Measurements from ENCODE around the gene SLC7A5.
"Not testable (repeated sequence)": the region's sequence is repeated elsewhere in the genome, so short reads cannot be mapped to it uniquely, and the experiment has no call there.

Gene SLC7A5

DNA sequence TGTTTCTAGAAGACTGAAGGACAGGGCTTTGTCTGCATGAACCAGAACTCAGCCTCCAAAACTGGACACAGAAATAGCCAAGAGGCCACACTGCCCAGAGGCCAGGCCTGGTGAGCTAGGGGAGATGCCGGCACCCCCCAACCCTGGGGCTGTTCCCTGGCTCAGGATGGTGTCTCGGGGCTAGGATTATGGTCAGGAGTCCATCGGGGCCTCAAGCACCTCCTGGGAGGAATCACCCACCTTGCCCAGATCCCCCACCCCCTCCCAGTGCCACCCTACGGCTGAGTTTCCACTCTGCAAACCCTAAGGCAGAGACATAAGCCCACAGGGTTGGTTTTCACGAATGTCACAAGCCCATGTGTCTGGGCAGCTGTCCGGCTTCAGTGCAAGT, 37.2 kb downstream of the SLC7A5 start:
- no peak for DNase-seq

DNA sequence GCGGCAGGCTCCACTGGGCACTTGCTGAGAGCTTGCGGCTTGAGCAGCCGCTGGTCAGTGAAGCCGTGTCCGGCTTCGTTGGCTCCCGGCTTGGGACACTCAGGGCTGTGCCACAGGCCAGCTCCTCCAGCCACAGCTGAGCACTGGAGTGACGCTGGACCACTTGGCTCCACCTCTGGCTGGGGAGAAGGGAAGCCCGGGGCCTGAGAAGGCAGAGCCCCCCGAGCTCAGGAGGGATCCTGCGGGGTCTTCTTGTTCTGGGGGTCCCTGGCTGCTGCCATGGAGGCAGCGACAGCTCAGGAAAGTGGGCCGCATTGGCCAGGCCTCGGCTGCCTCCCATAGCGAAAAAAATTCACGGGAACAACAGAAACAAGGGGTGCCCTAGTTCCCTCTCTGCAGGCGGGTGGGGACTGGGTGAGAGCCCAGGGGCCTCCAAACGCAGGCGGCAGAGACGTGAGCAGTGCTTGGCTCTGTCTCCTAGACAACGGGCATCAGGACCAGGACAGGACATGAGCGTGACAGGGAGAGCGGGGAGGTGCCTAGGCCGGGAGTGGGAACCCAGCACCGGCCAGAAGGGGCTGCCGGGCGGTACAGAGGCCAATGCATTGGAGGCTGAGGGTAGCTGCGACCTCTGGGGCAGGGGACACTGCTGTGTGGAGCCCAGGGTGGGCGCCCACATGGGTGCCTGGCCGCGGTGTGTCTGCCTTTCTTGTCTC, 37.7 kb downstream of the SLC7A5 start:
- no peak for DNase-seq

DNA sequence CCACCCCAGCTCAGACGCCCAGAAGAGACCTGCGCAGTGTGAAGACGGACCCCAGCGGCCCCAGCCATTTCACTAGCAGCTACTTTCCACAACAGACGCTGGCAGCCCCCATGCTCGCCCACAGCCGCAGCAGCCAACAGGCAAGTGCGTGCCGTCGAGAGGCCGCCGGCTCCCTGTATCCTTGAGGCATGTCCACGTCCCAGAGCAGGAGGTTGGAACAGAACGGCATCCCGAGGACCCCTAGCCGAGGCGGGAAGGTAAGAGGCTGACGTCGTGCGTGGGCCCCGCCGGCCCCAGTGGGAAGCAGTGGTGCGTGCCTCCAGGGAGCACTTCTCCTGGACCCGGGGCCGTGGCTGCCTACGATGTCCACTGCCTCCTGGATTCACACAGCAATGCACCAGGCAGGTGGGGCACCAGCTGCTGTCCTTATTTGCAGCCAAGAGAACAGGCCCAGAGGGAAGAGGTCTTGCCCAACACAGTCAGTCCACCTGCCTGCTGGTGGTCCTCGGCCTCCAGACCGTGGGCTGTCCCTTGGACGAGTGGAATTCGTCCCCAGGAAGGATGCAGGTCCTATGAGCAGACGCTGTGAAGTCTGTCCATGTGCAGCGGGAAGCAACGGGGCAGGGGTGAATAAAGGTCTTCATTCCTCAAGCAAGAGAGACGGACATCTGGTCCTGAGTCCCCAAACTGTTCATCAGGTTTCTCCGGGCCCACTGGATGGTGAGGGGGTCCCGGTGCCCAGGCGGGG, 38.5 kb downstream of the SLC7A5 start:
- DNase-seq = no peak

DNA sequence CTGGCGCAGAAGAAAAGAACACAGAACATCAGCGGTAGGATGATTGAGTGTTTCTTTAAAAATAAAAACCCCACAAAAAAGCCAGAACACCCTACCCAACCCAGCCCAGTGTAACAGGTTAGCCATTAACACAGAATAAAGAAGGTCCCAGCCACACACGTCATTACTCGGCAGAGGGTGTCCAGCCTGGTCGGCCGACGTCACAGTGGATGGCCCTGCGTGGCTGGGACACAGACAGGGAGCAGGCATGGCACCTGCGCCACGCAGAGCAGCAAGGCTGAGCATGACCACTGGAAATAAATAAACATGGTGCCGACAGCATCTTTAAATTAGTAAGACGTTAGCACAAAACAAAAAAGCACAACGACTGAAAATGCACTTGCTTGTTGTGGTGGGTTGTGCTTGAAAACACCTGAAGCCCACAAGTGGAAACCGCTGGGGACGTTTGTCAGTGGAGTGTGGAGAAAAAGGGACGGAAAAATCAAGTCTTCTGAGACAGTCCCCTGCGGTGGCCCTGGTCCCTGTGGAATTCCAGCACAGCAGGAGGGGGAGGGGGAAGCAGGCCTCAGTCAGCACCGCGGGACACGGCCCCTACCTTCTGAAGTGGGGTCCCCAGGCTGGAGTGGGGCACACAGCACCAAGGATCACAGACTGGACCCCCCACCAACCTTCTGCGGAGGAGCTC, 39.2 kb downstream of the SLC7A5 start:
- no peak for DNase-seq

DNA sequence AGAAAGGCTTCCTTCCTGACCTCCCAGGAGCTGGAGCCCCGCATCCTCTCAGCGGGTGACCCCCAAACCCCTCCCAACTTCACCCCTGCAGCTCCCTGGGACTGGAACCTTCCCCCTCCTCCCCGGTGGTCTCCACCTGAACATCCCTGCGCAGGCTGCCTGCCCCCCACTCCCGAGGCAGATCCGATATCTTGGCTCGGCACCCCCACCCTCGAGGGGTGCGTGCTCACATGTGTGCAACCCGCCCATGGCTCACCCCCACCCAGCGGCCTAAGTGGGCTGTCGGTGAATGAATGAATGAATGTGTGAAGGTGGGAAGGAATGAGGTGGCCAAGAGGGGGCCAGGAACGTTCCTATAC, 39.7 kb downstream of the SLC7A5 start:
- no peak for DNase-seq

DNA sequence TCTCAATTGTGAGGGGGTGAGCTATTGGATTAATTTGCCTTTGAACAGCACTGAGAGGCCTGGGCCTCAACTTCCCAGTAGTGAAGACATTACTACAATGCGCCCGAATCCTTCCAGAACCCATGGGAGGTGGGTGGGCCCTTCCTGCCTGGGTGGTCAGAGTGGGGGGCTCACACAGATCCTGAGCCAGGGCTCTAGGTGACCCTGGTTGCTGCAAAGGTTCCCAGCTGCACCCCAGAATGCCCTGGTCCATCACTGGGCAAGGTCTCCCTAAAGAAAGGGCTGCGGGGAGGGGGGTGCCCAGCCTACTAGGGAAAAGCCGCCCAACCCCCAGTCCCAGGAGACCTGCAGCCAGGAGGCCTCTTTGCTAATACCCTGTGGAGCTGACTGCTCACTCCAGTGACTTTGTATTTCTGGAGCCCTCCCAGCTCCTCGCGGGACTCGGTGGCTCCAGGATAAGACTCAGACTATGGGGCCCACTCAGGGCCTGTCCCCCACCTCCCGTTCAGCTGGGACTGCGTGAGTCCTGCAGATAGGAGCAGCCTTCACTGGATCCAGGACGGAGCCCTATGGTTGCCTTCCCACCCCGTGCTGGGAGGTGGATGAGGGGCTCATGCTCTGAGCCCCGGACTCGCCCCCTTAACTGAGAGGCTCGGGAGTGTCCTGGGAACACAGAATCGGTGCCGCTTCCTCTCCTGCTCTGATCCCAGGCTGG, 40.2 kb downstream of the SLC7A5 start:
- no peak for DNase-seq

DNA sequence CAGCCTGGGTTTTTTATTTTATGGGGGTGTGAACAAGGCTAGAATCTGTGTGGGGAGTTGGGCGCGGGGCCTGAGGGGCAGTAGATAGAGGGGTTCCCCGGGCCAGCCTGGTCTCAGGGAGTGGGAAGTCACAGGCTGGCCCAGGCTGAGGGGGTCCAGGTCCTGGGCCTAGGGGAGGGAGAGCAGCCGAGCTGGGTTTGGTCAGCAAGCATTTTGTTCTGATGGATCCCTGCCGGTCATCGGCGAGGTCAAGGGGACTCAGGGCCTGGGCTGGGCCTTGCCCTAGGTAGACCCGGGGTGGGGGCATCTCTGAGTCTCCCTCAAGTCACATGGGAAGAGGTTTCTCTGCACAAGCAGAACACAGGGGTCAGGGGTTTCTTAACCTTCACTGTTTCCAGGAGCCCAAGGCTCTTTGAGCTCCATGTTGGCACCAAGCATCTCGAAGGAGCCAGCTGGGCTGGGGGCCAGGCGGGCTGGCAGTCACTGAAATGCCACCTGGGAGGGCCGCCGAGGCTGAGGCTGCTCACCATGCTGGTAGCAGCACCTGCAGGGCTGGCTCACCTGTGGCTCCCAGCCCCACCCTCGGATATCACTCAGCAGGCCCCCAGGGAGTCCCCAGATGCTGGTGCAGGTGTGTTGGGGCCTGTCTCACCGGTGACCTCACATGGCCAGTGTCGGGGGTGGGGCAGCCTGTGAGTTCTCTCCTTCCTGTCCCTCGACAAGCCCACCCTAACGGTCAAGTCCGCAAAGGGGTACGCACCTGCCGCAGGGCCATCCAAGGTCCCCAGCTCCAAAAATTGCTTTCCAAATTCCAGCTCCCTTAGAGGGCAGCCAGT, 41.0 kb downstream of the SLC7A5 start:
- no peak for DNase-seq

DNA sequence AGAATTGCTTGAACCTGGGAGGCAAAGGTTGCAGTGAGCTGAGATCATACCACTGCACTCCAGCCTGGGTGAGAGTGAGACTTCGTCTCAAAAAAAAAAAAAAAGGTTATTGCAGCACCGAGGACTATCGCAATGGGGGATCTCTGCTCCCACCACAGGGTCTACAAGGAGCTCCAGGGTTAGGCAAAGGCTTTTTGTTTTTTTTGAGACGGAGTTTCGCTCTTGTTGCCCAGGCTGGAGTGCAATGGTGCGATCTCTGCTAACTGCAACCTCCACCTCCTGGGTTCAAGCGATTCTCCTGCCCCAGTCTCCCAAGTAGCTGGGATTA, 41.8 kb downstream of the SLC7A5 start:
- not testable (repeated sequence) for DNase-seq

DNA sequence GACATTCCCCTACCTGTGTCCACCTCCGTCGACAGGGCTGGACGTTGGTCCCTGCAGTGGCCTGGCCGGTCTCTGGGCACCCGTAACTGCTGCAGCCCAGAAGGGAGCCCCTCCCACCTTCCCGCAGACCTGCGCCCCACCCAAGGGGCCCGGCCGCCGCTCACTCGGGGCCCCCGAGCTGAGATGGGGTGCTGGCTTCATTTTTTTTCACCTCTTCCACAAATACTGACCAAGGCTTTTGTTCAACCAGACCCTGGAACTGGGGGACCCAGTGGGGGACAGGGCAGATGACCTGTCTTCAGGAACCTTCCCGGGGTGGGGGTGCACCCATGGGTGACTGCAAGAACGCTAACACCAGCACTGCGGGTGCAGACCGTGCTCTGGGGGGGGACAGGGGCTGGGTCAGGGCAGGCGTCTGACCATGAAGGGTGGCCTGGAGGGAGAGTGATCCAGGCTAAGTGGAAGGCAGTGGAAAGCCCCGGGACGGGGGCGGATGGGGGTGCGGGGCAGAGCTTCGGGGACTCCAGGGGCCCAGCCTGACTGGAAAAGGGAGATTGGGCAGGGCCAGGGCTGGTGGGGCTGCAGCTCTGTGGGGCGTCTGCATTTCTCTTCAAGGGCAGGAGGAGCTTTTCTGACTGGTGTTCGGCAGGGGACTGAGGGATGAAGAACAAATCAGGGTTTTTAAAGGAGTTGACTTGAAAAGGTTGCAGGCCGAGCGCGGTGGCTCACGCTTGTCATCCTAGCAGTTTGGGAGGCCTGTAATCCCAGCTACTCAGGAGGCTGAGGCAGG, 42.3 kb downstream of the SLC7A5 start:
- DNase-seq = no peak

DNA sequence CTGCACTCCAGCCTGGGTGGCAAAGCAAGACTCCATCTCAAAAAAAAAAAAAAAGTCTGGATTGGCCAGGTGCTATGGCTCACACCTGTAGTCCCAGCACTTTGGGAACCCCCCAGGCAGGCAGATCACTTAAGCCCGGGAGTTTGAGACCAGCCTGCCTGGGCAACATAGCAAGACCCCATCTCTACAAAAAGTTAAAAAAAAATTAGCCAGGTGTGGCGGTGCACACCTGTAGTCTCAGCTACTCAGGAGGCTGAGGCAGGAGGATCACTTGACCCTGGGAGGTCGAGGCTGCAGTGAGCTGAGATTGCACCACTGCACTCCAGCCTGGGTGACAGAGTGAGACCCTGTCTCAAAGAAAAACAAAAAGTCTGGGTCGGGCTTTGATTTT, 42.9 kb downstream of the SLC7A5 start:
- DNase-seq = not testable (repeated sequence)

DNA sequence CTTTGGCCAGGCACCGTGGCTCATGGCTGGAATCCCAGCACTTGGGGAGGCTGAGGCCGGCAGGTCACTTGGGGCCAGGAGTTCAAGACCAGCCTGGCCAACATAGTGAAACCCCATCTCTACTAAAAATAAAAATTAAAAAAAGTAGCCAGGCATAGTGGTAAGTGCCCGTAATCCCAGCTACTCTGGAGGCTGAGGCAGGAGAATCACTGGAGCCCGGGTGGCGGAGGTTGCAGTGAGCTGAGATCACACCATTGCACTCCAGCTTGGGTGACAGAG, 43.5 kb downstream of the SLC7A5 start:
- DNase-seq = not testable (repeated sequence)

DNA sequence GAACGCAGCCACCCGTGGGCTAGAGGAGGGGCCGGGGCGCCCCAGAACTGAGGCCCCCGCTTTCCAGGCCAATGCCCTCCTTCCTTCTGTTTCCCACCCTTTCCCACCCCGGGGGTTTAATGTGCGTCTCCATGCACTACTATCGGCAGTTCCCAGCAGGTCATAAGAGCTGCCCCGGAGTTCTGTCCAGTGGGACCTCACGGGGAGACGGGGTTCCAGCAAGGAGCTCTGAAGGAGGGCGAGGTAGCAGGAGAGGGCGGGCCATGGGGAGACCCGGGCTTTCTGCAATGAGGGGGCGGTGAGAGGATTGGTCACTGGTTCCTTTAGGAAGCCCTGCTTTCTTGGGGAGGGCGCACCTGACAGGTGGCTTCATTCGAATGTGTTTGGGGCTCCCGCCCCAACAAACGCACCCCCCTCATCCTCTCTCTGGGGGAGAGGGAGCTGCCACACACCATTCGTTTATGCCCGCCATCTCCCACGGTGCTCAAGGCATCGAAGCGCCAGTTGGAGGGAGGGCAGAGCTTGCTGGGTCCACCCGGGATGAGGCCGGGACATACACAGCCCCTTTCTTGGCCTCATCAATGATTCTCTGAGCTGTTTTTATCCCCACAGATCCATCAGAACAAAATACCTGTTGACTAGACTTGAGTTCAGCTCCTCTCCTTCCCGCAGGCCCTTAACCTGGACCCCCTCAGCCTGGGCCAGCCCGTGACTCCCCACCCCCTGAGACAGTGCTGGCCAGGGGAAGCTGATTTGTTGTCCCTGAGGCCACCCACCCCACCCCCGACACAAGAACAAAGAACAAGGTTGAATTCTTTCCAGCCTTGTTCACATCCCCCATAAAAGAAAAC, 44.1 kb downstream of the SLC7A5 start:
- no peak for DNase-seq

DNA sequence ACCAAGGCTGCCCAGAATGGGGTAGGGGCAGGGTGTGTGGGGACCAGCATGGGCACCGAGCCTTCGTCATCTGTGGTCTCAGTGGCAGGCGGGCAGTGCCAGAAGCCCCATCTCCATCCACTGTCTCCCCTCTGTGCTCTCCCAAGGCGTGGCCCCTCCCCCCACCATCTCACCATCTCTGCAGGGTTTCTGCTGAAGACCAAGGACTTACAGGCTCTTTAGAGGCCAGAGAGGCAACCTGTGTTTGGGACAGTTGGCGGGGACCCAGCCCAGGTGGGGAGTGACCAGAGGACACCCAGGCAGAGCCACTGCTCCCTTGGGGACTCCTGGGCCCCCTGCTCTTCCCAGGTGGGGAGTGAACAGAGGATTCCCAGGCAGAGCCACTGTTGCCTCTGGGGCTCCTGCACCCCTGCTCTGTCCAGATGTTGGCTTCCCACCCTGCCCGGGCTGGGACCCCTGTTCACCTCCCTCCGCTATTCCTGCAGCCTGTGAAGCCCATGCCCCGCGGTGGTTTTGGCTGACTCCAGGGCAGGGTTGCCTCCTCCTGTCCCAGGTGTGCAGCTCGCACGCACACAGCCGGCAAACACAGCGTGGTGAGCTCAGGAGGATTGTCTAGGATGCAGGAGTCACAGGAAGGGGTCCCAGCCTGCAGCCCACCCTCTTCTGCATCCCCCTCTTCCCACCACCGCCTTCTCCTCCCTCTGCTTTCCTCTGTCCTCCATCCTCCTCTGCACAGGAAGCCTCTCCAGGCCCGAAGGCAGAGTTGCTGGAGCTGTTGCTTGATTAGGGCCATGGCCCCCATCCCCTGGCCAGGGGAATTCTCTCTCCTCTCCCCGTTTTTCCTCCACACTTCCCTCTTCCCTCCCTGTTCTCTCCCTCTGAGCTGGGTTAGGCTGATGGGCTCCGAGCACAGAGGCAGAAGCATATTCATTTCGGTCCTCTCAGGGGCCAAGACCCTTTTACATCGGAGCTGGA, 45.0 kb downstream of the SLC7A5 start:
- DNase-seq = no peak

DNA sequence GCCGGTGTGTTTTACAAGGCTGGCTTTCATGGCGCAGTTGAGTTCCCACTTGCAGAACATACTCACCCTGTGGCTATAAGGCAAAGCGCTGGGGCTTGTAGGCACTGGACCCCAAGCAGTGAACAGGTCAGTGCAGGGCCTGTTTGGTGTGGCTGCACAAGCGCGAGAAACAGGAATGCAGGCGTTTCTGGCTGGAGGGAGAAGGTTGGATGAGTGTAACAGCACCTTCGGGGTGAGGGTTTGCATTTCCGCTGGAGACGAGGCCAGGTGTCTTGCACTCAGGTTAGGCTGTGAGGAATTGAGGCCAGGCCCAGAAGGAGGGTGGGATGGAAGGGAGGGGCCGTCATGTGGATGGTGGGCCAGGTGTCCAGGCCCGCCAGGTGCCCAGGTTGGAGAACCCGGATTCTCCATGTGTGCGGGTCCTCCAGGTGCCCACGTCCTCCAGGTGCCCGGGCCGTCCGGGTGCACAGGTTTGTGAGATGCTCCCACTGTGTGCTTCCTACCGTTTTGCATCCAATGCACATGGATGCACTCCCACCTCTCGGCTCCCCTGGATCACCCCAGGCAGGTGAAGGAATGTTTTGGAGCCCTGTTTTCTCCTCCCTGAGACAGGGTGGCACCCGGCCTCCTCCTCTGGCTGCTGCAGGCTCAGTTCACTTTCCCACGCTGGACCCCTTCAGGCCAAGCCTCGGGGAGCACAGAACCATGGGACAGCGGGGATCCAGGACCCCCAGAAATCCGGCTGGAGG, 46.0 kb downstream of the SLC7A5 start:
- DNase-seq = no peak

DNA sequence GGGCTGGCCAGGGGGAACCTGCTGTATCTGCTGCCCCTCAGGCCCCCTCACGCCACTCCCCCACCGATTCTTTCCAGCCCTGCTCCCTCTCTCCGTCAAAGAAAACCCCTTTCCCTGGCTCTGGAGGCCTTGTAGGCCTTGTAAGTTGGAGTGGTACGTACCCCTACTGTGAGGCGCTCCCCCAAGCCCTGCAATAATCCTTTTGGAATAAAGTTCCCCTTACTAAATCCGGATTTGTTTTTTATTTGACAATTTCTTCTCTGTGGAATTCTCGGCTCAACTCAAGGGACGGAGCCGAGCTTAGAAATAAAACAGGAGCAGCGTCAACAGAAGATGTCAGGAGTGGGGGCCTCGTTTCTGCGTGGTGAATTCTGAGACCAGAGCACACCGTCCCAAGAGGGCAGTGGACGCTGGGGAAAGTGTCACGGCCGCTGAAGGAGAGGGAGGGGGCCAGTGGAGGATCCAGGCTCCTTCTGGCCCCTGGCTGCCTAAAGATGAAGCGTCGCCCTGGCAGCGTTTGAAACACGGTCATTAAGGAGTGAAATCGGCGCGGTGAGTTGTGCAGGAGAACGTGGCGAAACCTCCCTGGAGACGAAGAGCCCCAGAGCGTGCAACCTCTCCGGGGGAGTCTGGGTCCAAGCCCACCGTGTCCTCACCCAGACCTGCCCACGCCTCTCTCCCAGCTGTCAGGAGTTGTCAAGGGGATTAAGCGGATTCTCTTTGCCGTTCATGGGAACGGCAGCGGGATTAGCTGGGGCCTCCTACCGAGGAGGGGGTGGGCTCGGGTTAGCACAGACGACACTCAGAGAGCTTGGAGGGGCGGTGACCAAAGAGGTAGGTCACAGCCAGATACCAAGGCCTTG, 47.0 kb downstream of the SLC7A5 start:
- no peak for DNase-seq

DNA sequence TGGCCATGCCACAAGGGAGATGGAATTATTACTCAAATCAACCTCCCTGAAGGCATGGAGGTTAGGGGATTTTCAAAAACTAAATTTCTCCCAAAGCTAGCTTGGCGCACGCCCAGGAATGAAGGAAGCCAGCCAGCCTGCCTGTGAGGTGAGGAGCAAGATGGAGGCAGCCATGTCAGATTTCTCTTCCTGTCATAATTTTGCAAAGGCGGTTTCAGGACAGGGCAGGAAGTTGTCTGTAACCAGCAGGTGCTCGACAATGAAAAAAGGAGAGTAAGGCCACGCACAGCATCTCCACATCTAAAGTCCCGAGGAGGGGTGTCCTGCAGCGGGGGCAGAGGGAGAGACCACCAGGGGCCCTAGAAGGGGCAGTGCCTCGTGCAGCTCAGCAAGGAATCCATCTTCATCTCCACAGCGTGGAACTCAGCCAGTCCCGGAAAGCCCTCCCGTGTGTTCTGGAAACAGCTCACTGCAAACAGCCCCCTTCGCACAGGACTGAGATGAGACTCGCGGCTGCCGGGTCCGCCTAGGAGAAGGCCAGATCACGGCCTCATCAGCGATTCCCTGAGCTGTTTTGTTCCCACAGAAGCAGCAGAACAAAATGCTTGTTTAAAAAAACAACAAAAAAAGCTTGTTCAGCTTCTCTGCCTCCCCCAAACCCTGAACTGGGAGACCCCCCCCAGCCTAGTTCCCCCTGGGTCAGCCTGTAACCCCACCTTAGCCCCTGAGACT, 47.8 kb downstream of the SLC7A5 start:
- no peak for DNase-seq

DNA sequence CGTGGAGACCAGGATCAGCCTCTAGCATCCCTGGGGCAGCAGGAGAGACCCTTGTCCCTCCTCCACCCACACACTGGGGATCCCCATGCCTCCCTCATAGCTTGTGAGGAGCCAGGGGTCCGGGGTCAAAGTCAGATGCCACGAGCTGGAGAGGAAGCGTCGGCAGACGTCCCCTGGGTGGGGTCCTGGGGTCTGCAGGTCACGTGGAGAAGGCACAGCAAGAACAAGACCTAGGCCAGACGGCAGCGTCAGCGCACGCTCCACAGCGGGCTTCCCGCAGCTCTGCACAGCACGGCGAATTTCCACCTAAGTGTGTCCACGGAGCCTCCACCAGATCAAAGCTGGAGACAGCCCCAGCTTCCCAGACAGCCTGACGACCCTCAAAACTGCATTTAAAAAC, 49.3 kb downstream of the SLC7A5 start:
- no peak for DNase-seq
